HFFc6 (cell line): ENCODE results near the gene CDH18. TPM values are rescaled to one million over a fixed set of nuclear protein-coding genes. Genes with fewer than 3 reads are reported as not detected.

ENCODE experiments used
- DNase-seq: peaks from one replicate; pipeline ENCODE4 v3.0.0-alpha.2; 2018
- H3K27ac Mint-ChIP-seq: 2 replicates; pipeline ENCODE4 v1.8.0; 2020; ENCODE audit warnings: mild to moderate bottlenecking, mixed read lengths
- H3K27me3 Mint-ChIP-seq: 2 replicates; pipeline ENCODE4 v1.8.0; 2021; ENCODE audit warnings: mild to moderate bottlenecking, moderate library complexity, mixed read lengths; ENCODE audit not compliant: insufficient read depth
- H3K36me3 Mint-ChIP-seq: 2 replicates; pipeline ENCODE4 v1.8.0; 2021; ENCODE audit warnings: low read depth, mixed read lengths
- H3K4me1 Mint-ChIP-seq: 2 replicates; pipeline ENCODE4 v1.8.0; 2020; ENCODE audit warnings: low read depth, mixed read lengths
- H3K4me3 Mint-ChIP-seq: 2 replicates; pipeline ENCODE4 v1.8.0; 2020; ENCODE audit warnings: mild to moderate bottlenecking, moderate library complexity, mixed read lengths
- H3K9me3 Mint-ChIP-seq: 2 replicates; pipeline ENCODE4 v1.8.0; 2020; ENCODE audit warnings: mild to moderate bottlenecking, mixed read lengths
- CTCF ChIP-seq: fragments of 200-600 bp; sonication (generic); IDR thresholded peaks from 2 replicates; pipeline ENCODE4 v1.5.0; 2021; ENCODE audit warnings: antibody characterized with exemption, mild to moderate bottlenecking
- total RNA-seq, 6 experiments: library from RNA; stranded (reverse); fragmentation: NEBNext Ultra II Directional; extraction: Animal tissue kit (Norgen Biotek cat#: 25700); gene quantifications; 2 replicates in 1 of 6; 3 replicates in 5 of 6; pipeline ENCODE4 v1.2.3, GENCODE V29; 2021

Gene CDH18
- total RNA-seq, 6 experiments from 2014 or later: 0.38 to 0.72 (median 0.58) TPM; not detected in 1

- no peaks in the 10 kb centered on the region for H3K4me1 Mint-ChIP-seq
- no peaks in the 10 kb centered on the region; the same call in 1 of the 2 replicates for H3K9me3 Mint-ChIP-seq
- no peak for TF ChIP-seq CTCF
- DNase-seq: no peak
- no peak overlapping the region for H3K27ac Mint-ChIP-seq
- no peaks in the 10 kb centered on the region for H3K27me3 Mint-ChIP-seq
- H3K4me3 Mint-ChIP-seq: no peak overlapping the region
- H3K36me3 Mint-ChIP-seq: no peaks in the 10 kb centered on the region
Observed at GRCh38 chr5:19719109-19719508, 268.9 kb downstream of the CDH18 start.

- H3K4me3 Mint-ChIP-seq: no peak overlapping the region
- no peaks in the 10 kb centered on the region for H3K27me3 Mint-ChIP-seq
- H3K9me3 Mint-ChIP-seq: no peaks in the 10 kb centered on the region
- H3K4me1 Mint-ChIP-seq: no peaks in the 10 kb centered on the region
- DNase-seq: no peak
- no peak for TF ChIP-seq CTCF
- no peaks in the 10 kb centered on the region for H3K36me3 Mint-ChIP-seq
- H3K27ac Mint-ChIP-seq: no peak overlapping the region
Observed at GRCh38 chr5:19713740-19714139, 274.3 kb downstream of the CDH18 start.

GRCh38 chr5:19709403-19709802 lies 278.6 kb downstream of the CDH18 start:
- Mint-ChIP-seq H3K27ac (no peak overlapping the region), H3K4me3 (no peak overlapping the region)

GRCh38 chr5:19706776-19707175 lies 281.2 kb downstream of the CDH18 start:
- H3K4me3 Mint-ChIP-seq: no peak overlapping the region

More at GRCh38 chr5:19709403-19709802, 278.6 kb downstream of the CDH18 start:
- Mint-ChIP-seq H3K9me3 (no peaks in the 10 kb centered on the region), H3K4me1 (no peaks in the 10 kb centered on the region), H3K27me3 (no peaks in the 10 kb centered on the region), H3K36me3 (no peaks in the 10 kb centered on the region)
- no peak for DNase-seq
- no peak for TF ChIP-seq CTCF

GRCh38 chr5:19701731-19702130 lies 286.3 kb downstream of the CDH18 start:
- DNase-seq: no peak
- Mint-ChIP-seq H3K4me1 (no peaks in the 10 kb centered on the region), H3K36me3 (no peaks in the 10 kb centered on the region), H3K4me3 (no peak overlapping the region), H3K9me3 (peaks cover 19% of the 10 kb centered on the region), H3K27ac (no peak overlapping the region), H3K27me3 (peaks cover 1% of the 10 kb centered on the region; the same call in 1 of the 2 replicates)
- no peak for TF ChIP-seq CTCF

More at GRCh38 chr5:19706776-19707175, 281.2 kb downstream of the CDH18 start:
- DNase-seq: no peak
- H3K9me3 Mint-ChIP-seq: peaks cover 8% of the 10 kb centered on the region
- no peaks in the 10 kb centered on the region for H3K4me1 Mint-ChIP-seq
- no peaks in the 10 kb centered on the region; the same call in 1 of the 2 replicates for H3K27me3 Mint-ChIP-seq
- H3K36me3 Mint-ChIP-seq: no peaks in the 10 kb centered on the region
- no peak for TF ChIP-seq CTCF
- no peak overlapping the region for H3K27ac Mint-ChIP-seq
